ENCODE measurements around the gene NRROS. TPM values are rescaled to one million over a fixed set of nuclear protein-coding genes. Genes with fewer than 3 reads are reported as not detected.

Gene NRROS
- total RNA-seq, 2 donors from 2014 or later: 5.4 to 6.0 TPM

- intact Hi-C loops (cut with DNase I): no loop called here
- no peak for ATAC-seq
- DNase-seq: no peak
Observed at GRCh38 chr3:196706731-196707130, 67.2 kb downstream of the NRROS start.

GRCh38 chr3:196707566-196707965 lies 68.1 kb downstream of the NRROS start:
- intact Hi-C loops (cut with DNase I): no loop called here
- no peak for ATAC-seq

GRCh38 chr3:196708467-196708866 lies 69.0 kb downstream of the NRROS start:
- intact Hi-C loops (cut with DNase I): no loop called here
- ATAC-seq (no peak), DNase-seq (no peak)

More at GRCh38 chr3:196707566-196707965, 68.1 kb downstream of the NRROS start:
- no peak for DNase-seq

Other genes starting within 250 kb of the NRROS start
- 10 to 100 TPM; 29.5 to 37.4 TPM for gene UBXN7, start 207.3 kb upstream of the NRROS start, total RNA-seq
- gene RNF168, start 135.9 kb upstream of the NRROS start, total RNA-seq: 10 to 100 TPM; 17.6 to 22.1 TPM
- gene SMCO1, start 124.3 kb upstream of the NRROS start, total RNA-seq: 10 to 100 TPM; 10.7 to 28.5 TPM
- 1 to 10 TPM; 8.8 to 9.4 TPM for gene WDR53, start 71.1 kb upstream of the NRROS start, total RNA-seq
- 1 to 10 TPM; 7.9 to 8.4 TPM for gene FBXO45, start 71.0 kb upstream of the NRROS start, total RNA-seq
- 1 to 10 TPM; 1.3 to 1.7 TPM for gene CEP19, start 72.6 kb downstream of the NRROS start, total RNA-seq
- gene PIGX, start 72.7 kb downstream of the NRROS start, total RNA-seq: 10 to 100 TPM; 10.9 to 18.4 TPM
- gene PAK2, start 100.2 kb downstream of the NRROS start, total RNA-seq: 10 to 100 TPM; 47.3 to 78.3 TPM
- 10 to 100 TPM; 17.5 to 26.9 TPM for gene SENP5, start 228.2 kb downstream of the NRROS start, total RNA-seq

Data from left cardiac atrium (tissue), 4 donors.